Measurements from ENCODE around the gene CMIP.

GRCh38 chr16:81620029-81620428 is 175.4 kb downstream of the CMIP start:
- TF ChIP-seq CTCF (IDR thresholded peaks at IDR 0.05), result no peak
- TF ChIP-seq POLR2A (IDR thresholded peaks at IDR 0.05), result no peak

All from right lobe of liver (tissue), 4 donors.